CMK (cell line): ENCODE data around the gene HIPK1.
"Not testable (repeated sequence)": the region's sequence is repeated elsewhere in the genome, so short reads cannot be mapped to it uniquely, and the experiment has no call there.

Experiments
- DNase-seq: peaks from one replicate; pipeline ENCODE4 v3.0.0-alpha.2; 2010; ENCODE audit warnings: low read depth

Gene HIPK1

DNA sequence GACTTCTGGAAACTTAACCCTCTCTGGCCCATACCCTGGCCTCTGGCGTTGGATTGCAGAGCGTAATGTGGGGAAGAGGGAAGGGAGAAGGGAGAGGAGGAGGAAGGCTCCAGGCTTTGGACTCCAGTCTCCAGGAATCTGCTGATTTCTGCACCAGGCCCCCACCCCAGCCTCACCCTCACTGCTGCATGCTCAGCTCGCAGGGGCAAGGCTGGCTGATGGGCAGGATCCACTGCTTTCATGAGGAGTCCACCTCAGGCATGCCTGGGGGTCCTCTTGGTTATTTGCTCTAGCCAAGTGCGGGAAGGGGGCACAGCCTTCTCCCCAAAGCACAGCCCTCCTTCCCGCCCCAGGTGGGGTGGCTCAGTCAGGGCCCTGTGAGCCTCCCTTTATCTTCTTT, 53.8 kb downstream of the HIPK1 start:
- DNase-seq, result no peak

DNA sequence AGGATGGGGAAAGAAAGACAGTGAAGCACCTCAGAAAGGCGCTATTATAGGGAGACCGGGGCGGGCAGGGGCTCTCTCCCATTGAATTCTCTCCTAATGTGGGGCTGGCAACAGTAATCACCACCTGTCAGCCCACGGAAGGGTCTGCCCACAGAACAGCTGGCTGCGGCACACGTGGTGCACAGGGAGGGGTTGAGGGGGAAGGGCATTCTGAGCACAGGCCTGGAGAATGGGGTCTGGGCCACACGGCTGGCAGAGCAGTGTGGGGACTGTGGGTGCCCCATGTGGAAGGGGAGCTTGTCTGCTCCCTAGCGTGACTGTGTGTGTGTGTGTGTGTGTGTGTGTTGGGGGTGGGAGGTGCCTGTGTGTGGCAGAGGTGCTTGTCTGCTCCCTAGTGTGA, 54.3 kb downstream of the HIPK1 start:
- DNase-seq, result no peak

DNA sequence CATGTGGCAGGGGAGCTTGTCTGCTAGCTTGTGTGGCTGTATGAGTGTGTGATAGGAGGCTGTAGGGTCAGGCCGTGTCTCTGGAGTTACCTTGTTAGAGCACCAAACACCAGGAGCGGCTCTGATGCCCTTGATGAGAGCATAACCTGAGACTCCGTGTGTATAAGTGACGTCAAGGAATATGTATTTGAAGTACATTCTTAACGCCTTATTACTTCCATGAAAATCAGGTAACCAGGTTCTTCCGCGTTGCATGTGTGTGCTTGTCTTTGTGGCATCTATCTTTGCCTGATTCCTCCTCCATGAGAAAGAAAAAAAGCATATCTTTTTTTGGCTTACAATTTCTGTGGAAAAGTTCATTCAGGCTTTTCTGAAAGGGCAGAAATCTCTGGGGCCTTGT, 54.7 kb downstream of the HIPK1 start:
- DNase-seq, result no peak

DNA sequence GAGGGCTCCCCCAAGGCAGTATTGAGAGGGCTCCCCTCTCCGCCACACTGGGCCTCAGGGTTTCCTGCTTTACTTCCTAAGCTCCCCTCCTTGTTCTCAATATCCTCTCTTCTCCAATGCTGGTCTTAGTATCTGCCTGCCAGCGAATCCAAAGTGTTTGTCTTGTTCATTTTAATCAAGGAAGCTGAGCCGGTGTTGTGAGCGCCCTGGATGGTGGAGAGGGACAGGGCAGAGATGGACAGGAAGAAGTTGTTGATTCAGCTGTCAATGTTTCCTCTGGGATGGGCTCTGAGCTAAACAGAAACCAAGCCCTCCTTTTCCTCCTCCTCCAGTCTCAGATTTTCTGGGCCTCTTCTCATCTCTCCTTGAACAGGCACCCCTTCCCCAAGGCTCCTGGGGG, 55.6 kb downstream of the HIPK1 start:
- no peak for DNase-seq

DNA sequence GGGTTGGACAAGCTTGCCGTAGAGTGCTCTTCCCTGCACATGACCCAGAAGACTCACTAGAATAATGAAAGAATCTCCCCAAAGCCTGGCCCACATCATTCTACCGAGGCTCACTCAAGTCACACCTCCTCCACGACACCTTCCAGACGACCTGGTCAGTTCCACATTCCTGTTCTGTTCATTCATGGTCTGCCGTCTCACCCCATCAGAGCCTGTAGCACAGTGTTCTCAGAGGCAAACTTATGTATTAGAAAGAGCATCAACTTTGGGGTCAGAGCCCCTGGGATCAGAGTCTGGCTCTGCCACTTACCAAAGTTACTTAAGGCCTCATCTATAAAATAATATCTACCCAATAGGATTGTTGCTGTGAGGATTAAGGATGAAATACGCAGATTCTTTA, 57.7 kb downstream of the HIPK1 start:
- no peak for DNase-seq

DNA sequence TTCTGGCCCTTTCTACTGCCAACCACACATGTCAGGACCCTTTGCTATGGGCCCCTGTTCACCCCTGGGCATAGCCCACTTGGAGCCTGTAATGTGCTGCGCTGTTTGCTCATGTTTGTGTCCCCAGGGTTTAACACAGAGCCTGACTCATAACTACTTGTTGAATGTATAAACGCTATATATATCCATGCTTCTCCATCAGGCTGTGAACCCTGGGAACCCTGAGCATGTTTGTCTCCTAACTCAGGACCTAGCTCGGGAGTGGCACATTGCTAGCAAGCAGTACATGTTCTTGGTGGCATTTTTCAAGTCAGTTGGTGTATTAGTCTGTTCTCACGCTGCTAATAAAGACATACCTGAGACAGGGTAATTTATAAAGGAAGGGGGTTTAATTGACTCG, 58.1 kb downstream of the HIPK1 start:
- DNase-seq, result no peak

DNA sequence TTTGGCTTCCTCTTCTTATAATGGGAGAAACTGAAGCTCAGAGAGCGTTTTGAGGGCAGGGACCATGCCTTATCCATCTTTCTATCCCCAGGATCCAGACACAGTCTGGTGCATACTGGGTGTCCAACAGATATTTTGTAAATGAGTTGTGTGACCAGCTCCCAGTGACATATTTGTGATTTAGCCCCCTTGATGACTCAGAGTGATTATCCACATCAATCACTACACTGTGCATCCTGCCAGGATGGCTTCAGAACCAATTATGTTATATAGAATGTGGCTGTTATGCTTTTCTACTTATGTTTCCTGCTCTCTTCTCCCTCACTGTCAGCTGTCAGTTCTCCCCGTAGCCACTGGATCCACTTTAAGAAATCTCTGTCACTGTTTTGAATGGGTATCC, 61.4 kb downstream of the HIPK1 start:
- no peak for DNase-seq

DNA sequence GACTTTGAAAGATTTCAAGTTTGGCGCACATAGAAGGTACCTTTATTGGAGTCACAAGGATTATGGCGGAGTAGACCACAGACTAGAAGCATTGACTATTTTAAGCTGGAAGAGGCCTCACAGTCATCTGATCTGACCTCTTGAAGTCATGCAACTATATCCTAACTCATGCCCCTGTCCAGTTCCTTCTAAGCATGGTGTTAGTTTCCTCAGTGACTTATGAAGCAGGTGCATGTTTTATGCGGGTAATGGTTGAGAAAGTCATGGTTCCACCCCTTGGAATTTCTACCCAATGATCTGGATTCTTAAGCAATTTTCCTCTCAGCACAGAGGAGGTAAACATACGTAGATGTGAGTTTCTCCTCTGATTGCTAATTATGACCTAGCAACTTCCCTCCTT, 61.8 kb downstream of the HIPK1 start:
- DNase-seq, result no peak

DNA sequence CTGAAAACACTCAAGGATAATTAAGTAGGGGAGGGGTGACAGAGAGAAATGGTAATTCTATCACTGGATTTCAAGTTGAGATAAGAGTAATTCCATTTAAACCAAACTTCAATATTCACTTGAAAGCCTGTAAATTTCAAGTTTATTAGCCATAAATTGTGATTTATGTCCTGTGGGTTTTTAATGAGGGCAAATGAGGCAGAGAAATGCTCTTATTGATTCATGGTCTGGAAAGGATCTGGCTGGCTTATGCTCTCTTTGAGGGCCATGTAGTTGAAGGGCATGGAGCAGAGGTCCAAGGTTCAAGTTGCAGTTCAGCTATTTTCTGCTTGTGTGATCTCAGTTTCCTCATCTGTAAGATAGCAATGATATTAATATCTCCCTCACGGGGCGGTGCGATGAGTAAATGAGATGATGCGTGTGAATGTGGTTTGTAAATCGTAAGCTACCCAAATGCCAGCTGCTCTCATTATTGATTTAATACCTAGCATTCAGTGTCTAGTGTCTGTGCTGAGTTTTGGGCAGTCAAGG, 62.4 kb downstream of the HIPK1 start:
- no peak for DNase-seq

DNA sequence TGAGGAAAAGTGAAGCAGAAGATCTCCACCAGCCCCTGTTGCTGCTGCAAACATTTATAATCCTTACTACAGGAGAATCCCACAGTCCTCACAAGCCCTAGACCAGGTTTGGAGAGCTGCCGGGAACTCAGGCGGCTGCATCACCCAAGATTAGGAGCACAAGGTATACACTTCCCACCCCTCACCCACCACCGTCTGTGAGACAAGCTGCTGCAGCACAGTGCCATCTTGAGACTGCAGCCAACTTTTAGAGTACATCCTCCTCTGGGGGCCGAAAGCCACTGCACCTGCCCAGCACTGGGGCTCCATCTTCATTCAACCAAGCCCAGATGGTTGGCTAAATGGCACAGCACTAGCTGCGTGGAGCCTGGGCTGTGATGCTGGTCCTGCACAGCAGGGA, 63.9 kb downstream of the HIPK1 start:
- DNase-seq, result no peak

DNA sequence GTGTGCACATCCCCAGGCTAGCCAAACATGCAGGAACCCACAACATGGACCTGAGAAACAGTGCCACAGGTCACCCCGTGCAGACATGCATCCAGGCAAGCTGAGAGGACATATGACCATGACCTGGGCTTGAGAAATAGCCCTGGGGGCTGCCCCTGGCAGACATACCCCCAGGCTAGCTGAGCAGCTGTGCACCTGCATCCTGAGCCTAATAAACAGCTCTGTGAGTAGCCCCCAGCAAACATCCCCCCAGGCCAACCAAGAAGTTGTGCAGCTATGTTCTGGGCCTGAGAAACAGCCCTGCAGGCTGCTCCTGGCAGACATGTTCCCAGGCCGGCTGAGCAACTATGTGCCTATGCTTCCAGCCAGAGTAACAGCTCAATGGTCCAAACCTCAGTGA, 64.6 kb downstream of the HIPK1 start:
- no peak for DNase-seq

DNA sequence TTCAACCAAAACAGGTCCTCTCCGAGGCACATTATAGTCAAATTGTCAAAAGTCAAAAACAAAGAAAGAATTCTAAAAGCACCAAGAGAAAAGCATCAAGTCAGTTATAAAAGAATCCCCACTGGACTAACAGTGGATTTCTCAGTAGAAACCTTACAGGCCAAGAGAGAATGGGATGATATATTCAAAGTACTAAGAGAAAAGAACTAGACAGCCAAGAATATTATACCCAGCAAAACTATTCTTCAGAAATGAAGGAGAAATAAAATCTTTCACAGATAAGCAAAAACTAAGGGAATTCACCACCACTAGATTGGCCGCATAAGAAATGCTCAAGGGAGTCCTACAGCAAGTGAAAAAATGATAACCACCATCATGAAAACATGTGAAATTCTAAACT, 66.3 kb downstream of the HIPK1 start:
- no peak for DNase-seq

DNA sequence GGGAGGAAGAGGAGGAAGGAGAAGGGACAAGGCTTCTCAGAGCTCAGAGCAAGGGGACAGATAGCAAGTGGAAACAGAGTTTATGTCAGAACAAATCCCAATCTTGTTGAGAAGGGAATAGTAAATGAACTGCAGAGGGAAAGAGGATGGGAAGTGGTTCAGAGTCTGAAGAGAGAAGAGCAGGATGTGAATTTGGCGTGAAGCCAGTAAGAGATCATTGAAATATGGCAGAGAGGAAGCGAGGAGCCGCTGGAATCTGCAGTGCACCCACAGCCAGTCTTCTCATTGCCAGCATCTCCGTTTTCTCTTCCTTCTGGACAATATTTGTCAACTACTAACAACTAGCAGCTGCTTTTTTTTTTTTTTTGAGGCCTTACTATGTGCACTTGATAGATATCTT, 69.2 kb downstream of the HIPK1 start:
- no peak for DNase-seq

DNA sequence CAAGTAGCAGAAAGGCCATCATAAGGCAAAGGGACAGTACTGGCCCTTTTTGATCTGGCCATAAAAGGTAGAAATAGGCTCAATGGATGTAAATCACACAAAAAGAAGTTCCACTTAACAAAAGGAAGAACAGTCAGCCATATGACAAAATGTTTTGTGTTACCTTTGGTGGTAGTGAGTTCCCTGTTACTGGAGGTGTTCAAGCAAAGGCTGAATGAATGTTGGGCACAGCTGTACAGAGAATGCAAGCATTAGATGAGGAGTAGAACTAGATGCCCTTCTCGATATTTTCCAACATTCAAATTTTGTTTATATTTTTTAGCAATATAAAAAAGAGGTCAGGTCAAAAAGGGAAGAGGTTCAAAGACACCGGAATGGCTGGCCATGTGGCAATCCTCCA, 70.1 kb downstream of the HIPK1 start:
- DNase-seq, result no peak

DNA sequence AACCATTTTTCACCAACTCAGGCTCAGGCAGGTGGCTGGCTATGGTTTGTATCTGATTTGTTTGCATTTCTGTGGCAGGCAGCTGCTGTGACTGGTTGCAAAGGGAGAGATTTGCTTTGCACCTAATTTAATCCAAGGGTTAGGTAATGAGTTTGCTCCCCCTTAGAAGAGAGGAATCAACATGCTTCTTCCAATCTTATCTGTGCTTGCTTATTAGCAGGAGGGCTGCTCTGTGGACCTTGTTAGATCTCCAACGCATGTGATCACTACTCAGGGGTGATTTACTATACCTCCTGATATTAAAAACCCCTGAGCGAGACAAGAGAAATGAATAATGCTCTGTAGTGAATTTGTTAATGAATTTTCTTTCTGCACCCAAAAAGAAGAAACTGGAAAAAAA, 70.7 kb downstream of the HIPK1 start:
- DNase-seq, result no peak

DNA sequence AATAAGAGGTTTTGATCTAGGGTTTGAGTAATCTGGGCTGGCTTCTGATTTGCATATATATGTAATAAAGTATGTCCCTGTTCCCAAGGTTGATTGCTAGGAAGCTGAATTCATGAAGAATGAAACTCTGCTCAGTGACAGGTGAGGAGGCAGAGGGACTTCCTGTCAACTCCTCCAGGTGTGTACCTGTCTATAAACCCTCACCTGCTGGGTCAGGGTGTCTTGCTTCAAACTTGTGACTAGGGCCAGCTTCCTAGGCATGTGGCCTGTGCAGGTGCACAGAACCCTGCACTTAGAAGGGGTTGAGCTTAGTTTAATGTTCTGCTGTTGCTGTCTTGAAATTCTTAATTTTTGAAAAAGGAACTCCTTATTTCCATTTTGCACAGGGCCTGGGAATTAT, 71.3 kb downstream of the HIPK1 start:
- no peak for DNase-seq

DNA sequence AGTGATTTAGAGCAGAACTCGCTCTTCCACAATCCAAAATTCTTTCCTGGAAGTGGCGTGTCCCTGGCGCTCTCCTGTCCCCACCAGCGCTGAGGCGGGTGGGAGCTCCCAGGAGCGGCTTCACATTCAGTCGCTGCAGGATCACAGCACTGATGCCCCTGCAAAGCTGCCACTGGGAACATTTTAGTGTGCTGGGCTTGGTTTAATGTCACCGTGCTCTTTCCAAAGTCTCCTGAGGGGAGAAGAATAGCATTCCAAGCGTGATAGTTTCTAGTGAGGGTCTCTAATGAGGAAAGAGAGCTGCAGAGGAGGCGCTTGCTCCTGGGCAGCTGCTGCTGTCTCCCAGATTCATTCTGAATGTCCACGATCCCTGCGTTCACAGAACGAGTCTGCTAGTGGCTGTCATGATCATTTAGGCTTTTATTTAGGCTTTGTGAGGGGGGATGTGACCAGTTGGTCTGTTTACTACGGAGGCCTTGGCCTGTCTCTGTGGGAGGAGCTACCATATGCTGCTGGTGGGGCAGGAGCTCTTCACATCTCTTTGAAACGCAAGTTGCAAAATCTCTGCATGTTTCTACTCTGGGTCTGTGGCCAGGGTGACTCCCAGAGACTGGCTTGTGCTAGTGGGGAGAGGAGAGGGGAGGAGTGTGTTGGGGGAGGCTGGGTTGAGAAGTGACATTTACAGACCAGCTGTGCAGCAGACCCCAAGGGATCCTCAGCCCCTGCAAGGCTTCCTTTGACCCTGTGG, 73.5 kb downstream of the HIPK1 start:
- no peak for DNase-seq

DNA sequence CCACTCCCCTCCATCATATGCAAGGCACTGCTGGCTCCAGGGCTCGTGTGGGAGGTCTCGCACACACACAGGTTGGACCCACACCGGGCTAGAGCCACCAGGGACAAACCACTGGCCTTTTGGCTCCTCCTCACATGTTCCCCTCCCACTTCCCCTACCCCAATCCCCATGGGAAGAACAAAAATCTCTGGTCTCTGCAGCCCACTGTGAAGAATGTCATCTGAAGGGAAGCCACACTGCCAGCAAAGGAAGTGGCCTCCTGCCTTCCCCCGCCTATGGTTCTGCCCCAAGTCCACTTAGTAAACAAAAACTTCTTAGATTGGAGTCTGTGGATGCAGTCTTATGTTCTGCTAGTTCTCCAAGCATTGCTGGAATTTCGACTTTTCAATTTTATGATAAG, 74.3 kb downstream of the HIPK1 start:
- no peak for DNase-seq

DNA sequence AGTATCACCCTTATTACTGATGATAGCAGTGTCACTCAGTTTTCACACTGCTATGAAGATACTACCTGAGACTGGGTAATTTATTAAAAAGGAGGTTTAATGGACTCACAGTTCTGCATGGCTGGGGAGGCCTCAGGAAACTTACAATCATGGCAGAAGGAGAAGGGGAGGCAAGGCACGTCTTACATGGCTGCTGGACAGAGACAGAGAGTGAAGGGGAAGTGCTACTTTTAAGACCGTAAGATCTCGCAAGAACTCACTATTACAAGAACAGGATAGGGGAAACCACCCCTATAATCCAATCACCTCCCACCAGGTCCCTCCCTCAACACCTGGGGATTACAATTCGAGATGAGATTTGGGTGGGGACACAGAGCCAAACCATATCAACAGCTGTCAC, 77.7 kb downstream of the HIPK1 start:
- DNase-seq, result not testable (repeated sequence)

DNA sequence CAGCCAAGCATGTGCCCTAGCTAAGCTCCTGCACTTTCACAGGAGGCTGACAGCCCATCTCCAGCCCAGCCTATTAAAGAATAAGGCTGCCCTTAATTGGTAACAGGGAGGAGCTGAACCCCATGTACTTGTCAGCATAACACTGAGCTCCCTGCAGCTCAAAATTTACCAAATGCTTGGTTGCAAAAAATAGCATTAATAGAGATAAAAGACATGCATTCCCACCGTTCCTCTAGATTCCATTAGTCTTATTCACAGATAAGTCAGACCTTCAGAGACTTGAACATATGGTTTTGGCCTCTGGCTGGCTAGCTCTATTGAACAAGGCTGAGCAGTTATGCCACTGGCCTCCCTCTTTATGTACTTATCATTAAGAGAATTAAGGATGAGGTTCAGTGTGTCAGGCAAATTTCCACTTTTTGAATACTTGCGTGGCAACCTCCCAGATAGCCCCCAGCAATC, 79.4 kb downstream of the HIPK1 start:
- DNase-seq, result no peak

DNA sequence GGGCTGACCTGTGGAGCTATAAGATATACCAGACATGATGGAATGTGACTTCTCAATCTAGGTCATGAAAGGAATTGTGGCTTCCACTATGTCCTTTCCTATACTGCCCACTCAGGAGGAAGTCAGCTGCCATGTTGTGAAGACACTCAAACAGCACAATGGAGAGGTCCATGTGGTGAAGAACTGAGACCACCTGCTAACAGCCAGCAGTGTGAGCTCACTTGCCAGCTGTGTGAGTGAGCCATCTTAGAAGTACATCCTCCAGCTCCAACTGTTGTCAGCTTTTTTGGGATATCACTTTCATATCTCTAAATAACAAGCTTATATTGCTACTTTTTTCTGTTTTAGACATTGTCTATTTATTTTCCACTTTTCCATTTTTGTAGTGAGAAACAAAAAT, 79.9 kb downstream of the HIPK1 start:
- DNase-seq, result no peak

DNA sequence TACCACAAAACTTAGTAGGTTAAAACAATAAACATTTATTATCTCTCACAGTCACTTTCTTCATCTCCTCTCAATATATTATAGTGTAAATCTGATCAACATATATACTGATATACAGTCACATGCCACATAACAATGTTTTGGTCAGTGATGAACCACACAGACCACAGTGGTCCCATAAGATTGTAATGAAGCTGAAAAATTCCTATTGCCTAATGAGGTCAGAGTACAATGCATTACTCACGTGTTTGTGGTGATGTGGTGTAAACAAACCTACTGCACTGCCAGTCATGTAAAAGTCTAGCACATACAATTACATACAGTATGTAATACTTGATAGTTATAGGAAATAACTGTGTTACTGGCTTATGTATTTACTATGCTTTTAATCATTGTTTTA, 80.3 kb downstream of the HIPK1 start:
- DNase-seq, result no peak

DNA sequence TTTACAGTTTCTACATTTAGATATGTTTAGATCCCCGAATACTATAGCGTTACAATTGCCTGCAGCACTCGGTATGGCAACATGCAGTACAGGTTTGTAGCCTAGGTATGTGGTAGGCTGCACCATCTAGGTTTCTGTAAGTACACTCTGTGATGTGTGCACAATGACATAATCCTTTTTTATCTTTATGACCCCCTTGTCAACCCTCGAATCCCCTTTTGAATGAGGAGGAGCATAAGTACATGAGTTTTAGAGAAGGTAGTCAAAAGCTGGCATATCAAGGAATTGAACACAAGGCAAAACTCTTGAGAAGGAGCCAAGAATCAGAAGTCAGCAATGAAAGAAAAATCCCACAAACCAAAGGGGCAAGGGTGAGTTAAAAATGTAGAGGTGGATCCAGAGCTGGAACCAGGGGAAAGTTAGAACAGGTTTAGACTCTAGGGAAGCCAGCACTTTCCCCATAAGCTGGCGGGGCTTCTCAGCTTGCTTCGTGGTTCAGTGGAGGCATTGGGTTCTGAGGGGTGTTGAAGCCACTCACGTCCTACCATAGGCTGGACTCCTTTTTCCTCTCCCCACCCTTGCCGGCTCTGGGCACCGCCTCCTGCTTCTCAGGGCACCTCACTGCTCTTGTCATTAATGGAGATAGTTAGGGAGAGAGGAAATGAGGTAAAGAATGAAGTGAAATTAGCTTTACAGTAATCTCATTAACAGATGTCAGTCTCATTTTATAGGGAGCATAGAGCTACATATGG, 81.5 kb downstream of the HIPK1 start:
- no peak for DNase-seq

DNA sequence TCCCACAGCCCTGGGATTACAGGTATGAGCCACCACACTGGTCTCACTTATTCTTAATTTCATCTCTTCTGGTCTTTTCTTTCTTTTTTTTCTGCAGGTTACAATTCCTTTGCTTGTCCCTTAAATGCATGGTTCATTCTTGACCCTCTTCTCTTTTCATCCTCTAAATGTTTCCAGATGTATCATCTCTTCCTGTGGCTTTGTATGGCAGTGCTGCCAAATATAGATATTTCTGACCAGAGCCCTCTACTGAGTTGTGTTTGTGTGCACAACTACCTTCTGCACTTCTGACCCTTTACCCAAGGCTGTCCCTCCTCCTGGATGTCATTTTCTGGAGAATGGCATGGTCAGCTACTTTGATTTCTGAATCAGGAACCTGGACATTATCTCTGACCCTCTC, 82.7 kb downstream of the HIPK1 start:
- no peak for DNase-seq
